A549 treated with GW870086 at 1 μM for 4 hours (cell line): Measurements from ENCODE around the gene LYPD4. TPM values are rescaled to one million over a fixed set of nuclear protein-coding genes. Genes with fewer than 3 reads are reported as not detected.

Experiments
- total RNA-seq: library from RNA; stranded (reverse); fragments of 200-300 nt; extraction: Qiagen RNA extraction; gene quantifications from 5 replicates; pipeline ENCODE4 v1.2.3, GENCODE V29; 2022; ENCODE audit warnings: low read depth

The LYPD4 gene, protein sequence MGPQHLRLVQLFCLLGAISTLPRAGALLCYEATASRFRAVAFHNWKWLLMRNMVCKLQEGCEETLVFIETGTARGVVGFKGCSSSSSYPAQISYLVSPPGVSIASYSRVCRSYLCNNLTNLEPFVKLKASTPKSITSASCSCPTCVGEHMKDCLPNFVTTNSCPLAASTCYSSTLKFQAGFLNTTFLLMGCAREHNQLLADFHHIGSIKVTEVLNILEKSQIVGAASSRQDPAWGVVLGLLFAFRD
- not detected in 5 replicates for total RNA-seq

DNA sequence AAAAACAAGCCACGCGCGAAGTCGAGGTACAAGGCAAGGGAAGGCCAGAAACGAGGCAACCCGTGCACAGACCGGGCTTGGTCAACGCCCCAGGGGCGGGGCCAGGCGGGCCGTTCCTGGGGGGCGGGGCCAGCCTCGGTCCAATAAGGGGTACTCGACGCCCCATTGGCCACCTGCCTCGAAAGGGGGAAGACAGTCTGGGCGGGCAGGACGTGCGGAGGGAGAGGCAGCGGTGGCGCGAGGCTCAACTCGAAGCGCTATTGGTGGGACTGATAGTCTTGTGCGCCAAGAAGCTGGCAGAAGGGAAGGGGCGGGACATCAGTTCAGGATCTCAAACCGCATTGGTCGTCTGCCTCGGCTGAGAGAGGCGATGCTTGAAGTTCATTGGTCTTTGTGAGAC lies at the start of gene LYPD4:
TSS of gene LYPD4 (minus strand) at position 83 of the 400 bp plus-strand sequence. CDS start 5,398 bp downstream, outside the sequence.

DNA sequence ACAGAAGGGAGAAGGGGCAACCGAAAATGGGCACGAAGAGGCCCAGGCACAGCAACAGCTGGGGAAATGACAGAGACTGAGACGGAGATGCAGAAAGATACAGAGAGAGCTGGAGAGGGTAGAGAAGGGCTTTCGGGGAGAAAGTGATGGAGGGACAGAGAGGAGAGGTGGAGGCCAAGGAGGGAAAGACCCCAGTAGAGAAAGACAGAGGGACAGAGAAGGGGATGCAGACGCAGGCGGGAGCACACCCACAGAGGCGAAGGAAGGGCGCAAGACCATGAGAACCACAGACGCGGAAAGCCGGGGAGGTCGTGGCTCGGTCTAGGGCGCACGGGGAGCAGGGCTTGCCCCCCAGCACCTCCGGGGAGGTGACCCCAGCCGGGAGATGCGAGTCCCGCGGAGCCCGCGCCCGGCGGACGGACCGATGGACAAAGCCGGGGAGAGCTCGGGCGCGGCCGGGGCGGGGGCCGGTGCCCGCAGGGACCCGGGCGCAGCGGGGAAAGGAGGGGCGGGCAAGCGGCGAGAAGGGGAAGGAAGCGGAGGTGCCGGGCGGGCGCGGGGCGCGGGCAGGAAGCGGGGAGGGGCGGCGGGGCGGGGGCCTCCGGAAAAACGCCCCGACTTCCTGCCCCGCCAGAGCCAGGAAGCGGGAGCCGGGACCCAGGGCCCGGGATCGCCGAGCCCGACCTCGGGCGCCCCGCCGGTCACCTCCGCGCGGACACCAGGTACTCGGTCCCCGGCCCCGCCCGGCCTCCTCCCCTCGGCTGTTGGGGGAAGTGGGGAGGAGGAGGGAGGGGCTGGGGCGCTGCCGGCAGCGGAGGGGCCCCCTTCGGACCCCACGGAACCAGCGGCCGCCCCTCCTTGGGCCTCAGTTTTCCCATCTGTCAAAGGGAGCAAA lies 38.3 kb upstream of the LYPD4 start, which contains the start of gene ARHGEF1:
TSS of gene ARHGEF1 (plus strand) at position 617 of the 895 bp plus-strand sequence. CDS start 4,899 bp downstream, outside the sequence.

DNA sequence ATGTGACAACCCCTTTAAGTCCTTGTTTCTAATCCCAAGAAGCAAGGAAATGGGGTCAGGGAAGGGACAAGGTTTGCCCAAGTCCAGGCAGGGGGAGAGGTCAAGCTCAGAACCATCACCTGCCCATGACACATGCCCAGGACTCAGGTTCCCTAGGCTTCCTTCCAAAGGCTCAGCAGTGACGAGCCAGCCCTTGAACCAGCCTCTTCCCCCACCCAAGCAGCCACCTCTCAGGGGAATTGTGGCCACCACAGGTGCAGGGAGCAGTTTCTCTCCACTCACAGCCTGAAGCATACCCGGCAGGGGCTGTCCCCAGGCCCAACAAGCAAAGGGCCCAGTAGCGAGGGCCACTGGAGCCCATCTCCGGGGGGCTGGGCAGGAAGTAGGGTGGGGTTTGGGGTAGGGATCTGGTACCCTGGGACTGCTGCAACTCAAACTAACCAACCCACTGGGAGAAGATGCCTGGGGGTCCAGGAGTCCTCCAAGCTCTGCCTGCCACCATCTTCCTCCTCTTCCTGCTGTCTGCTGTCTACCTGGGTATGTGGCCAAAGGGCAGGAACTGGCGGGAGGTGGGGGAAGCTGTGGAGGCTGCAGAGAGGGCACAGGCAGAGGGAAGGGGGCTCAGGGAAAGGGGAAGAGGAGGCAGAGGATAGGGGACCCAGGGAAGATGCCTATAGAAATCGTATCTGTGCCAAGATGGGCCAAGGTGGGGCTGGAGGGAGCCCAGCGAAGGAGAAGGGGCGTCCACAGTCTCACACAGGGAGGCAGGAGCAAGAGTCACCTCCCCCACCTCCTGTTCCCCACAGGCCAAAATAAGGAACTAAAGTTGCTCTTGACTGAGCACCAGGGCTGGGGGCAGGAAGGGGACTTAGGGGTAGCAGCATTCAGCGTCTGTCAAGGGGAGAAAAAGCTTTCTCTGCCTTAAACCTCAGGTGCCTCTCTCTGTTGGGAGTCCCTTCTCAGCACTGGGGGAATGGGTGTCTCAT lies 32.7 kb upstream of the LYPD4 start, which contains the start of gene CD79A:
TSS of gene CD79A (plus strand) at position 433 of the 986 bp plus-strand sequence. CDS start at position 459, 26 bp downstream.

DNA sequence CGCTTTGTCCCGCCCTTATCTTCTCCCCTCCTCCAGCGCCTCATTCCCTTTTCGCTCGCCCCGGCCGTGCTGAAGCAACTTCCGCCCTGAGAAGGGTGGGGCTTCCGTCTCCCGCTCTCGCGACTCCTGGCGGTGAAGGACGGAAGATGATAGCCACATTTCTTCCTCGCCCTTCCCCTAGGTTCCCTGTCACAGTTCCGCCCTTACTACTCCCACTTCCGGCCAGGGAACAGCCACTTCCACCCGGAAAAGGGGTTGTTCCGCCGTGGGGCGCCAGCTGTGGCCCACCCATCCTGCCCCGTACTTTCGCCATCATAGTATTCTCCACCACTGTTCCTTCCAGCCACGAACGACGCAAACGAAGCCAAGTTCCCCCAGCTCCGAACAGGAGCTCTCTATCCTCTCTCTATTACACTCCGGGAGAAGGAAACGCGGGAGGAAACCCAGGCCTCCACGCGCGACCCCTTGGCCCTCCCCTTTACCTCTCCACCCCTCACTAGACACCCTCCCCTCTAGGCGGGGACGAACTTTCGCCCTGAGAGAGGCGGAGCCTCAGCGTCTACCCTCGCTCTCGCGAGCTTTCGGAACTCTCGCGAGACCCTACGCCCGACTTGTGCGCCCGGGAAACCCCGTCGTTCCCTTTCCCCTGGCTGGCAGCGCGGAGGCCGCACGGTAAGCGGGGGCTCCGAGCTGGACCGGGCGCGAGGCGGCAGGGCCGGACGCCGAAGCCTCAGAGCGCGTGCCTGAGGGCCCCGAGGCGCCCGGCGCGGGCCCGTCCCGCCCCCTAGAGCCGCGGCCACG lies 15.3 kb upstream of the LYPD4 start, which contains the start of gene RPS19:
TSS of gene RPS19 (plus strand) at position 638 of the 801 bp plus-strand sequence. CDS start 520 bp downstream, outside the sequence.

DNA sequence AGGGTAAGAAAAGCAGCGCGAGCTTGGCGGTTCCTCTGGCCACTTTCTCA lies 343 bp upstream of the LYPD4 start, which contains the start of gene DMRTC2:
TSS of gene DMRTC2 (plus strand) at position 42 of the 50 bp plus-strand sequence. CDS start 2,387 bp downstream, outside the sequence.

DNA sequence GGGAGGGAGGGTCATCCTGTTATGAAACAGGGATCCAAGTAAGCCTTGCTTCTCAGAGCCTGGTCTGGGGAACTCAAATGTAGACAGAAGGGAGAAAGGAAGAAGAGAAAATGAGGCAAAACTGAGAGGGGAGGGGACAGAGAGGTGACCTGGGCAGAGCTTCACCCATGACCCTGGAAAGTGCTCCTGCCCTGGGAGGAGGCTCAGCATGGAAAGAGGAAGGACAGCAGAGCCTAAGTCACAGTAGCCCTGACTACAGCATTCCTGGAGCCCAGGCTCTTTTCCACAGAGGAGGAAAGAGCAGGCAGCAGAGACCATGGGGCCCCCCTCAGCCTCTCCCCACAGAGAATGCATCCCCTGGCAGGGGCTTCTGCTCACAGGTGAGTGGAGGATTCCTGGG lies 48.1 kb downstream of the LYPD4 start, which contains the start of gene CEACAM3:
TSS of gene CEACAM3 (plus strand) at position 226 of the 400 bp plus-strand sequence. CDS start at position 317, 91 bp downstream.

Other genes starting within 250 kb of the LYPD4 start
- gene CEACAM4, start 217.6 kb downstream of the LYPD4 start, total RNA-seq: not detected in 5 replicates
- 0.08 to 0.17 TPM in 2 of 5 replicates, not detected in the others for gene CEACAM7, start 156.4 kb downstream of the LYPD4 start, total RNA-seq
- gene CEACAM5, start 136.1 kb downstream of the LYPD4 start, total RNA-seq: 1.6 to 2.1 TPM (median 1.7 TPM) in 5 replicates
- 14.9 to 22.6 TPM (median 20.6 TPM) in 5 replicates for gene CEACAM6, start 89.2 kb downstream of the LYPD4 start, total RNA-seq
- gene CEACAM3, start 48.1 kb downstream of the LYPD4 start, total RNA-seq: not detected in 5 replicates
- not detected in 5 replicates for gene DMRTC2, start 359 bp upstream of the LYPD4 start, total RNA-seq
- 9,077 to 10,791 TPM (median 9,411 TPM) in 5 replicates for gene RPS19, start 15.6 kb upstream of the LYPD4 start, total RNA-seq
- gene CD79A, start 32.6 kb upstream of the LYPD4 start, total RNA-seq: 0.66 to 1.3 TPM (median 0.91 TPM) in 5 replicates
- gene ARHGEF1, start 38.5 kb upstream of the LYPD4 start, total RNA-seq: 83.9 to 123 TPM (median 107 TPM) in 5 replicates
- 0.23 to 0.35 TPM (median 0.29 TPM) in 5 replicates for gene ERFL, start 83.8 kb upstream of the LYPD4 start, total RNA-seq
- 204 to 269 TPM (median 241 TPM) in 5 replicates for gene RABAC1, start 114.6 kb upstream of the LYPD4 start, total RNA-seq
- gene ATP1A3, start 149.5 kb upstream of the LYPD4 start, total RNA-seq: 3.5 to 5.8 TPM (median 4.7 TPM) in 5 replicates
- 0.37 to 0.50 TPM (median 0.42 TPM) in 5 replicates for gene GRIK5, start 225.5 kb upstream of the LYPD4 start, total RNA-seq
- gene ZNF574, start 231.5 kb upstream of the LYPD4 start, total RNA-seq: 28.7 to 38.8 TPM (median 36.8 TPM) in 5 replicates